K562 (cell line): ENCODE measurements around the gene ZNF407.

Experiments used
- BRCA1 ChIP-seq, 2 experiments: fragments of 450-650 bp in 1 of 2; sonication (generic) in 1 of 2; formaldehyde crosslinking in 1 of 2; IDR thresholded peaks; 2 replicates each; pipeline versions ENCODE4 v1.5.0 to v1.6.1; 2017 to 2020; ENCODE audit warnings: mild to moderate bottlenecking in 1 of 2, missing genetic modification reagents in 1 of 2
- HDAC3 ChIP-seq: fragments of 450-650 bp; IDR thresholded peaks from 2 replicates; pipeline ENCODE4 v1.6.1; 2018; ENCODE audit warnings: borderline replicate concordance, mild to moderate bottlenecking, moderate library complexity; ENCODE audit not compliant: partially characterized antibody
- HNRNPL ChIP-seq: fragments of 200-400 bp; formaldehyde crosslinking; IDR thresholded peaks from 2 replicates; pipeline ENCODE4 v1.6.1; 2017; ENCODE audit warnings: low read depth, mild to moderate bottlenecking, low read length
- POLR2A ChIP-seq: fragments of 450-650 bp; conservative IDR thresholded peaks from 2 replicates; pipeline ENCODE4 v1.6.1; 2016
- RAD21 ChIP-seq, 2 experiments: fragments of 250-450 bp in 1 of 2; fragments of 450-650 bp in 1 of 2; sonication (Bioruptor Pico) in 1 of 2; formaldehyde crosslinking in 1 of 2; IDR thresholded peaks in 1 of 2; conservative IDR thresholded peaks in 1 of 2; 2 replicates each; pipeline versions ENCODE4 v1.4.0 to v1.8.0; 2020 to 2022; ENCODE audit warnings: mild to moderate bottlenecking in 2 of 2, moderate library complexity in 1 of 2
- ZBTB17 ChIP-seq: fragments of 450-650 bp; formaldehyde crosslinking; IDR thresholded peaks from 2 replicates; pipeline ENCODE4 v1.4.0; 2020; ENCODE audit warnings: mild to moderate bottlenecking
- TF ChIP-seq, protein P1 (sequence below), 3 experiments: IDR thresholded peaks in 2 of 3; conservative IDR thresholded peaks in 1 of 3; 2 replicates each; pipeline ENCODE4 v1.5.1; 2011 to 2012; ENCODE audit warnings: low read length in 3 of 3, mild to moderate bottlenecking in 3 of 3, control low read depth in 2 of 3, improper control_type of control experiment in 1 of 3, inconsistent platforms in 1 of 3, low read depth in 1 of 3, mixed read lengths in 1 of 3, moderate library complexity in 1 of 3; ENCODE audit not compliant: insufficient read depth in 2 of 3
- TF ChIP-seq, protein P2 (sequence below): sonication (generic); formaldehyde crosslinking; IDR thresholded peaks from 2 replicates; pipeline ENCODE4 v1.8.0; 2022; ENCODE audit warnings: missing genetic modification reagents, mild to moderate bottlenecking, borderline replicate concordance
- TF ChIP-seq, protein P3 (sequence below): sonication (generic); formaldehyde crosslinking; IDR thresholded peaks from 2 replicates; pipeline ENCODE4 v1.9.0; 2022; ENCODE audit warnings: mild to moderate bottlenecking, missing genetic modification reagents

DNA sequence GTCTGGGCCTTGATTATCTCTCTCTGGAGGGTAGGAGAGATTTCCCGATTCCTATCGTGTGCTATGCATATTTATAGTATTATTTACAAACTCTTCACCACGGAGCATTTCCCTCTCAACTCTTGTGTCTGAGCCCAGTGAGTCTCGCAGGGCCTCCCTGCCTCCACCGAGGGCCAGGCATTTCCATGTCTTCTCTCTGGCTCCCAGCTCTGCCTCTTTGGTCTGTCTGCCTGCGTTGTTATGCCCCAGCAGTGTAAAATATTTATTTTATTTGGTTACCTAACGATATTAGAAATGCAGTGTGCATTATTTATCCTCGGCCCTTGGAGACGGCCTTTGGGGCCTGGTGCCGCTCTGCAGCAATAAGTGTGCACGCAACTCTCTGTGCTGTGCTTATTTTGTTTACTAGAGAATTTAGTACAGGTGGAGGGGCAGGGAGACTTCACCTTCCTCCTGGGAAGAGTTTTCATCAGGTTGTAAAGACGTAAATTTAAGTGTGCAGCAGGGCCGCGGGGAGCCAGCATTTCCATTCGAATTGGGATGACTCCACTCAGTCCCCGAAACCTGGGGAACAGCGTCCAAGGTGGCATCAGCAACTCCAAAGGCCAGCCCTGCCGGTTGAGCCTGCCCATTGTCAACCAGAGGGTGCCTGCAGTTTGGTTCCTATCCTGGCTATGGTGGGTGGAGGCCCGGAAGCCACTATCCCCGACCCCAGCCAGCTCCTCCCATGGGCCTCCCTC, 511.1 kb downstream of the ZNF407 start:
- TF ChIP-seq POLR2A (no peak), RAD21 (CRISPR knock-in tag; conservative IDR thresholded peaks at IDR 0.05 in 1 of 2, IDR thresholded peaks at IDR 0.05 in 1 of 2) (no peak), HNRNPL (no peak), BRCA1 (IDR thresholded peaks at IDR 0.05) (no peak), BRCA1 (CRISPR knock-in tag; IDR thresholded peaks at IDR 0.05) (no peak), HDAC3 (no peak), ZBTB17 (CRISPR knock-in tag) (no peak)
- TF ChIP-seq, protein P1, sequence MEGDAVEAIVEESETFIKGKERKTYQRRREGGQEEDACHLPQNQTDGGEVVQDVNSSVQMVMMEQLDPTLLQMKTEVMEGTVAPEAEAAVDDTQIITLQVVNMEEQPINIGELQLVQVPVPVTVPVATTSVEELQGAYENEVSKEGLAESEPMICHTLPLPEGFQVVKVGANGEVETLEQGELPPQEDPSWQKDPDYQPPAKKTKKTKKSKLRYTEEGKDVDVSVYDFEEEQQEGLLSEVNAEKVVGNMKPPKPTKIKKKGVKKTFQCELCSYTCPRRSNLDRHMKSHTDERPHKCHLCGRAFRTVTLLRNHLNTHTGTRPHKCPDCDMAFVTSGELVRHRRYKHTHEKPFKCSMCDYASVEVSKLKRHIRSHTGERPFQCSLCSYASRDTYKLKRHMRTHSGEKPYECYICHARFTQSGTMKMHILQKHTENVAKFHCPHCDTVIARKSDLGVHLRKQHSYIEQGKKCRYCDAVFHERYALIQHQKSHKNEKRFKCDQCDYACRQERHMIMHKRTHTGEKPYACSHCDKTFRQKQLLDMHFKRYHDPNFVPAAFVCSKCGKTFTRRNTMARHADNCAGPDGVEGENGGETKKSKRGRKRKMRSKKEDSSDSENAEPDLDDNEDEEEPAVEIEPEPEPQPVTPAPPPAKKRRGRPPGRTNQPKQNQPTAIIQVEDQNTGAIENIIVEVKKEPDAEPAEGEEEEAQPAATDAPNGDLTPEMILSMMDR (IDR thresholded peaks at IDR 0.05 in 2 of 3, conservative IDR thresholded peaks at IDR 0.05 in 1 of 3; ENCODE audit: insufficient read depth in 2 of 3, low read depth in 1 of 3, low read length in 3 of 3) = no peak
- TF ChIP-seq, protein P2, sequence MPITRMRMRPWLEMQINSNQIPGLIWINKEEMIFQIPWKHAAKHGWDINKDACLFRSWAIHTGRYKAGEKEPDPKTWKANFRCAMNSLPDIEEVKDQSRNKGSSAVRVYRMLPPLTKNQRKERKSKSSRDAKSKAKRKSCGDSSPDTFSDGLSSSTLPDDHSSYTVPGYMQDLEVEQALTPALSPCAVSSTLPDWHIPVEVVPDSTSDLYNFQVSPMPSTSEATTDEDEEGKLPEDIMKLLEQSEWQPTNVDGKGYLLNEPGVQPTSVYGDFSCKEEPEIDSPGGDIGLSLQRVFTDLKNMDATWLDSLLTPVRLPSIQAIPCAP = no peak
- TF ChIP-seq, protein P3, sequence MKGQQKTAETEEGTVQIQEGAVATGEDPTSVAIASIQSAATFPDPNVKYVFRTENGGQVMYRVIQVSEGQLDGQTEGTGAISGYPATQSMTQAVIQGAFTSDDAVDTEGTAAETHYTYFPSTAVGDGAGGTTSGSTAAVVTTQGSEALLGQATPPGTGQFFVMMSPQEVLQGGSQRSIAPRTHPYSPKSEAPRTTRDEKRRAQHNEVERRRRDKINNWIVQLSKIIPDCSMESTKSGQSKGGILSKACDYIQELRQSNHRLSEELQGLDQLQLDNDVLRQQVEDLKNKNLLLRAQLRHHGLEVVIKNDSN (CRISPR knock-in tag) = no peak
